Measurements from ENCODE around the gene COL2A1.
A peak's percentile ranks its signal among the peaks of the same experiment; 100 is the strongest.

COL2A1 gene

GRCh38 chr12:47942614-47943225, 61.6 kb downstream of the COL2A1 start:
- no peak for DNase-seq

- peak; percentile 79 for DNase-seq
Measured at GRCh38 chr12:47941871-47942613, 62.2 kb downstream of the COL2A1 start.

- DNase-seq = no peak
Measured at GRCh38 chr12:47941475-47941780, 62.8 kb downstream of the COL2A1 start.

- DNase-seq = no peak
Measured at GRCh38 chr12:47940773-47941474, 63.4 kb downstream of the COL2A1 start.

- no peak for DNase-seq
Measured at GRCh38 chr12:47939009-47939601, 65.2 kb downstream of the COL2A1 start.

- DNase-seq = no peak
Measured at GRCh38 chr12:47938594-47938993, 65.7 kb downstream of the COL2A1 start.

GRCh38 chr12:47938093-47938492, 66.2 kb downstream of the COL2A1 start:
- no peak for DNase-seq

- no peak for DNase-seq
Measured at GRCh38 chr12:47935184-47935583, 69.1 kb downstream of the COL2A1 start.

GRCh38 chr12:47931187-47931586, 73.1 kb downstream of the COL2A1 start:
- DNase-seq = no peak

GRCh38 chr12:47930634-47931033, 73.6 kb downstream of the COL2A1 start:
- no peak for DNase-seq

GRCh38 chr12:47927346-47927745, 76.9 kb downstream of the COL2A1 start:
- DNase-seq = no peak

All from activated CD8-positive, alpha-beta memory T cell treated with anti-CD3 and anti-CD28 coated beads, Interleukin-2, amount 50 U/mL, for 48 hours (primary cell).